IMR-90 (cell line): ENCODE data around the gene NFIA. TPM values are rescaled to one million over a fixed set of nuclear protein-coding genes. Genes with fewer than 3 reads are reported as not detected.
A peak's percentile ranks its signal among the peaks of the same experiment; 100 is the strongest.

ENCODE experiments used
- ATAC-seq: fragments of 200-7000 bp; cut with Tn5 transposase; 2 replicates; pipeline ENCODE4 v1.9.1; 2020; ENCODE audit warnings: low read depth, mild to moderate bottlenecking, moderate library complexity
- BruUV-seq: library from RNA; stranded (reverse); fragments of 400-500 nt; replicated peaks from 2 replicates; lab custom pipeline; 2021; lab: Mats Ljungman, UMichigan
- CTCF ChIA-PET: fragments of 300-600 bp; formaldehyde crosslinking; extraction: SDS; loops from one replicate; lab custom pipeline; 2021; ENCODE audit warnings: antibody characterized with exemption; lab: Yijun Ruan, JAX
- POLR2A ChIA-PET: fragments of 300-600 bp; sonication (Branson Sonifier 250); formaldehyde crosslinking; loops from one replicate; lab custom pipeline; 2022; ENCODE audit warnings: antibody characterized with exemption; ENCODE audit not compliant: unreplicated experiment; lab: Charles Lee
- DNase-seq: peaks from one replicate; pipeline ENCODE4 v3.0.0; 2013
- H2AFZ ChIP-seq: replicated peaks from 2 replicates; pipeline ENCODE3; 2013; ENCODE audit warnings: low read length, mild to moderate bottlenecking; ENCODE audit not compliant: poor library complexity
- H2AK5ac ChIP-seq: 2 replicates; pipeline ENCODE4 v1.6.1; 2013; ENCODE audit warnings: low read depth, low read length, inconsistent platforms
- H2AK9ac ChIP-seq: replicated peaks from 2 replicates; pipeline ENCODE3; 2013; ENCODE audit warnings: mild to moderate bottlenecking, low read depth, low read length, moderate library complexity; ENCODE audit not compliant: poor library complexity
- H2BK120ac ChIP-seq: 2 replicates; pipeline ENCODE4 v1.6.1; 2013; ENCODE audit warnings: low read depth, low read length, inconsistent platforms
- H2BK15ac ChIP-seq: 3 replicates; pipeline ENCODE4 v1.6.1; 2013; ENCODE audit warnings: low read depth, low read length, inconsistent platforms
- H2BK20ac ChIP-seq: 2 replicates; pipeline ENCODE4 v1.6.1; 2013; ENCODE audit warnings: low read depth, mild to moderate bottlenecking, inconsistent platforms, low read length, moderate library complexity
- H2BK5ac ChIP-seq: 2 replicates; pipeline ENCODE4 v1.6.1; 2013; ENCODE audit warnings: mild to moderate bottlenecking, low read depth, low read length, inconsistent platforms; ENCODE audit not compliant: poor library complexity, severe bottlenecking
- H3K14ac ChIP-seq: replicated peaks from 2 replicates; pipeline ENCODE4 v1.6.1; 2013; ENCODE audit warnings: low read depth, low read length, inconsistent platforms
- H3K18ac ChIP-seq: 2 replicates; pipeline ENCODE4 v1.6.1; 2013; ENCODE audit warnings: low read depth, low read length, control low read depth
- H3K23ac ChIP-seq: 2 replicates; pipeline ENCODE4 v1.6.1; 2013; ENCODE audit warnings: low read depth, low read length, inconsistent platforms
- H3K27ac ChIP-seq: 2 replicates; pipeline ENCODE4 v1.5.1; 2013; ENCODE audit warnings: mild to moderate bottlenecking, control low read depth, low read length; ENCODE audit not compliant: insufficient read depth
- H3K27me3 ChIP-seq: 2 replicates; pipeline ENCODE4 v1.6.1; 2013; ENCODE audit warnings: low read length; ENCODE audit not compliant: control insufficient read depth, insufficient read depth
- H3K36me3 ChIP-seq: 2 replicates; pipeline ENCODE4 v1.6.1; 2013; ENCODE audit warnings: low read length, mixed read lengths; ENCODE audit not compliant: control insufficient read depth, insufficient read depth
- H3K4ac ChIP-seq: 2 replicates; pipeline ENCODE4 v1.6.1; 2013; ENCODE audit warnings: low read depth, low read length, inconsistent platforms
- H3K4me1 ChIP-seq: 2 replicates; pipeline ENCODE4 v1.6.1; 2013; ENCODE audit warnings: low read length, mixed read lengths; ENCODE audit not compliant: control insufficient read depth, insufficient read depth
- H3K4me2 ChIP-seq: 2 replicates; pipeline ENCODE4 v1.6.1; 2013; ENCODE audit warnings: low read depth, mild to moderate bottlenecking, control low read depth, low read length, moderate library complexity
- H3K4me3 ChIP-seq: 2 replicates; pipeline ENCODE4 v1.5.1; 2013; ENCODE audit warnings: low read depth, mild to moderate bottlenecking, control low read depth, low read length, moderate library complexity; ENCODE audit not compliant: insufficient read depth
- H3K56ac ChIP-seq: 2 replicates; pipeline ENCODE4 v1.6.1; 2013; ENCODE audit warnings: low read length, inconsistent platforms; ENCODE audit not compliant: insufficient read depth; ENCODE audit errors: extremely low read depth
- H3K79me1 ChIP-seq, 2 experiments: 2 replicates each; pipeline ENCODE4 v1.6.1; 2013; ENCODE audit warnings: low read length in 2 of 2, inconsistent platforms in 1 of 2, low read depth in 1 of 2
- H3K9ac ChIP-seq: 2 replicates; pipeline ENCODE4 v1.6.1; 2013; ENCODE audit warnings: low read depth, low read length, control low read depth
- H3K9me1 ChIP-seq: 2 replicates; pipeline ENCODE4 v1.6.1; 2013; ENCODE audit warnings: low read length, inconsistent platforms; ENCODE audit not compliant: insufficient read depth
- H3K9me3 ChIP-seq: 2 replicates; pipeline ENCODE4 v1.6.1; 2013; ENCODE audit warnings: low read length; ENCODE audit not compliant: control insufficient read depth, insufficient read depth
- H4K20me1 ChIP-seq: 2 replicates; pipeline ENCODE4 v1.6.1; 2013; ENCODE audit warnings: low read length, inconsistent platforms; ENCODE audit not compliant: insufficient read depth
- H4K5ac ChIP-seq: 2 replicates; pipeline ENCODE4 v1.6.1; 2013; ENCODE audit warnings: mild to moderate bottlenecking, low read depth, low read length, control low read depth
- H4K8ac ChIP-seq, 2 experiments: 2 replicates each; pipeline ENCODE4 v1.6.1; 2013; ENCODE audit warnings: low read depth in 2 of 2, low read length in 2 of 2, control low read depth in 1 of 2, inconsistent platforms in 1 of 2
- H4K91ac ChIP-seq: 2 replicates; pipeline ENCODE4 v1.6.1; 2013; ENCODE audit warnings: low read depth, low read length, inconsistent platforms; ENCODE audit not compliant: insufficient read depth
- BHLHE40 ChIP-seq: fragments of 150-350 bp; IDR thresholded peaks from 2 replicates; pipeline ENCODE4 v1.6.1; 2016; ENCODE audit warnings: mild to moderate bottlenecking, low read depth, low read length
- CEBPB ChIP-seq: IDR thresholded peaks from 2 replicates; pipeline ENCODE4 v1.6.1; 2012; ENCODE audit warnings: low read depth, low read length, improper control_type of control experiment
- CHD1 ChIP-seq: IDR thresholded peaks from 2 replicates; pipeline ENCODE4 v1.6.1; 2012; ENCODE audit warnings: low read depth, low read length, improper control_type of control experiment
- FOS ChIP-seq: fragments of 150-350 bp; IDR thresholded peaks from 2 replicates; pipeline ENCODE4 v1.6.1; 2016; ENCODE audit warnings: low read depth, low read length
- MAFK ChIP-seq: IDR thresholded peaks from 2 replicates; pipeline ENCODE4 v1.6.1; 2012; ENCODE audit warnings: low read depth, low read length, improper control_type of control experiment
- MAZ ChIP-seq: IDR thresholded peaks from 2 replicates; pipeline ENCODE4 v1.6.1; 2012; ENCODE audit warnings: low read depth, mild to moderate bottlenecking, low read length, improper control_type of control experiment, moderate library complexity, borderline replicate concordance
- MXI1 ChIP-seq: IDR thresholded peaks from 2 replicates; pipeline ENCODE4 v1.6.1; 2012; ENCODE audit warnings: low read depth, mild to moderate bottlenecking, low read length, moderate library complexity, borderline replicate concordance
- NFE2L2 ChIP-seq: fragments of 150-350 bp; IDR thresholded peaks from 2 replicates; pipeline ENCODE4 v1.6.1; 2016; ENCODE audit warnings: low read depth, mild to moderate bottlenecking, low read length
- POLR2A ChIP-seq: IDR thresholded peaks from 2 replicates; pipeline ENCODE4 v1.6.1; 2012; ENCODE audit warnings: mild to moderate bottlenecking, low read depth, low read length
- RAD21 ChIP-seq: IDR thresholded peaks from 2 replicates; pipeline ENCODE4 v1.6.1; 2012; ENCODE audit warnings: low read length, improper control_type of control experiment
- RCOR1 ChIP-seq: IDR thresholded peaks from 2 replicates; pipeline ENCODE4 v1.6.1; 2012; ENCODE audit warnings: mild to moderate bottlenecking, low read length, improper control_type of control experiment; ENCODE audit not compliant: insufficient replicate concordance
- RFX5 ChIP-seq: IDR thresholded peaks from 2 replicates; pipeline ENCODE4 v1.8.0; 2012; ENCODE audit warnings: low read depth, mild to moderate bottlenecking, low read length, moderate library complexity
- SMC3 ChIP-seq: fragments of 150-350 bp; IDR thresholded peaks from 2 replicates; pipeline ENCODE4 v1.6.1; 2016; ENCODE audit warnings: low read depth, mild to moderate bottlenecking, antibody characterized with exemption, low read length, moderate library complexity
- WGBS, 2 experiments: methylation state at CpG; one replicate each; pipeline versions ENCODE4 v1.1.5 to v1.1.7; 2013; ENCODE audit warnings: missing lambda C conversion rate in 2 of 2; ENCODE audit not compliant: insufficient read length in 1 of 2; ENCODE audit errors: extremely low coverage in 2 of 2; 5-methylcytosine and 5-hydroxymethylcytosine counted together
- dilution Hi-C: fragments of 300-500 bp; cut with HindIII; formaldehyde crosslinking; loops from one replicate; pipeline ENCODE4 v1.14.3; 2018; ENCODE audit warnings: low sequenced_read_pairs; ENCODE audit not compliant: unreplicated experiment
- in situ Hi-C: fragments of 300-500 bp; cut with MboI; formaldehyde crosslinking; loops from 3 replicates; pipeline ENCODE4 v1.14.3; 2019; ENCODE audit warnings: low sequenced_read_pairs, inconsistent platforms, mixed read lengths
- intact Hi-C: fragments of 100-400 bp; cut with micrococcal nuclease; formaldehyde crosslinking; loops from 2 replicates; pipeline ENCODE4 v1.10.0; 2022
- polyA plus RNA-seq, 3 experiments: library from polyadenylated mRNA; depleted of rRNA; stranded (reverse); fragments of >200 nt; gene quantifications; 2 replicates each; pipeline ENCODE4 v1.2.3, GENCODE V29; 2012; ENCODE audit warnings: low replicate concordance in 1 of 3
- total RNA-seq: library from RNA; depleted of rRNA; stranded (reverse); fragments of >200 nt; gene quantifications from 2 replicates; pipeline ENCODE4 v1.2.3, GENCODE V29; 2012
- TF ChIP-seq, protein P1 (sequence below): fragments of 150-350 bp; IDR thresholded peaks from 2 replicates; pipeline ENCODE4 v1.6.1; 2016; ENCODE audit warnings: low read depth, mild to moderate bottlenecking, low read length, moderate library complexity, borderline replicate concordance
- TF ChIP-seq, protein P2 (sequence below): conservative IDR thresholded peaks from 2 replicates; pipeline ENCODE4 v1.5.1; 2012; ENCODE audit warnings: mild to moderate bottlenecking, low read depth, low read length, improper control_type of control experiment
- TF ChIP-seq, protein P3 (sequence below): fragments of 150-350 bp; IDR thresholded peaks from 2 replicates; pipeline ENCODE4 v1.6.1; 2017; ENCODE audit warnings: mild to moderate bottlenecking, antibody characterized with exemption, low read length, low read depth

NFIA gene
- total and polyA plus RNA-seq, 2 of the 4 experiments (the other 2 are of a cell fraction), result 1.6 to 2.2 TPM

DNA sequence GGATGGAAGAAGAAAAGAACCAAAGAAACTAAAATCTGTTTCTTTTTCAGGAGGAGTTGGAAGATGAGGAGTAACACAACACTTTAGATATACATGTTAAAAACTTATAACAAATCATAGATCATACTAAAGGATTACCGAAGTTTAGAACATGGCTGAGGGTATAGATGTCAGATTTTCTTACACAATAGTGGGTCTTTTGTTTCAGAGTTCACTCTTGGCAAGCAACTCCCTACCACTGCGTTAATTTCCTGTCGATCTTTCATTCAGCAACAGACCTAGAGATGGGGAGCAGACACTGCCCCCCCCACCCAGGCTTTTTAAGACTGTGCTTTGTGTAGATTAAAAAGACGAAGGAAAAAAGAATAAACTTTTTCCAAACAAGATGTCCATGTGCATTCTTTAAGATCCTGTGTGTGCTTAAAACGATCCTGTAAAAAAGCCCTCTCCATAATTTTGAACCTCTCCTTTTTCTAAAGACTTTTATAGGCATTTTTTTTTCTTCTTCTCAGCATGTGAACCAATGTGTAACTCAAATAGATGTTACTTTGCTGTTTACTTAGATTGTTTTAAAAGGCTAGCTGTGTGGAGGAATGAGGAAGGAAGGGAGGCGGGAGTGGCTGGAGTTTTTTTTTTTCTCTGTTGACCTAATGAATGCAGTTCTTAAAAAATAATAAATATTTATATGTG is 50.4 kb downstream of the NFIA start:
- TF ChIP-seq RFX5 (no peak), CHD1 (no peak), BHLHE40 (no peak), MAFK (no peak), NFE2L2 (no peak), SMC3 (no peak), POLR2A (no peak), MXI1 (no peak), MAZ (no peak), RCOR1 (no peak), RAD21 (no peak), FOS (no peak), CEBPB (no peak)
- TF ChIP-seq, protein P1, sequence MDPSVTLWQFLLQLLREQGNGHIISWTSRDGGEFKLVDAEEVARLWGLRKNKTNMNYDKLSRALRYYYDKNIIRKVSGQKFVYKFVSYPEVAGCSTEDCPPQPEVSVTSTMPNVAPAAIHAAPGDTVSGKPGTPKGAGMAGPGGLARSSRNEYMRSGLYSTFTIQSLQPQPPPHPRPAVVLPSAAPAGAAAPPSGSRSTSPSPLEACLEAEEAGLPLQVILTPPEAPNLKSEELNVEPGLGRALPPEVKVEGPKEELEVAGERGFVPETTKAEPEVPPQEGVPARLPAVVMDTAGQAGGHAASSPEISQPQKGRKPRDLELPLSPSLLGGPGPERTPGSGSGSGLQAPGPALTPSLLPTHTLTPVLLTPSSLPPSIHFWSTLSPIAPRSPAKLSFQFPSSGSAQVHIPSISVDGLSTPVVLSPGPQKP, result no peak
- TF ChIP-seq, protein P2, sequence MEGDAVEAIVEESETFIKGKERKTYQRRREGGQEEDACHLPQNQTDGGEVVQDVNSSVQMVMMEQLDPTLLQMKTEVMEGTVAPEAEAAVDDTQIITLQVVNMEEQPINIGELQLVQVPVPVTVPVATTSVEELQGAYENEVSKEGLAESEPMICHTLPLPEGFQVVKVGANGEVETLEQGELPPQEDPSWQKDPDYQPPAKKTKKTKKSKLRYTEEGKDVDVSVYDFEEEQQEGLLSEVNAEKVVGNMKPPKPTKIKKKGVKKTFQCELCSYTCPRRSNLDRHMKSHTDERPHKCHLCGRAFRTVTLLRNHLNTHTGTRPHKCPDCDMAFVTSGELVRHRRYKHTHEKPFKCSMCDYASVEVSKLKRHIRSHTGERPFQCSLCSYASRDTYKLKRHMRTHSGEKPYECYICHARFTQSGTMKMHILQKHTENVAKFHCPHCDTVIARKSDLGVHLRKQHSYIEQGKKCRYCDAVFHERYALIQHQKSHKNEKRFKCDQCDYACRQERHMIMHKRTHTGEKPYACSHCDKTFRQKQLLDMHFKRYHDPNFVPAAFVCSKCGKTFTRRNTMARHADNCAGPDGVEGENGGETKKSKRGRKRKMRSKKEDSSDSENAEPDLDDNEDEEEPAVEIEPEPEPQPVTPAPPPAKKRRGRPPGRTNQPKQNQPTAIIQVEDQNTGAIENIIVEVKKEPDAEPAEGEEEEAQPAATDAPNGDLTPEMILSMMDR, result no peak
- TF ChIP-seq, protein P3, sequence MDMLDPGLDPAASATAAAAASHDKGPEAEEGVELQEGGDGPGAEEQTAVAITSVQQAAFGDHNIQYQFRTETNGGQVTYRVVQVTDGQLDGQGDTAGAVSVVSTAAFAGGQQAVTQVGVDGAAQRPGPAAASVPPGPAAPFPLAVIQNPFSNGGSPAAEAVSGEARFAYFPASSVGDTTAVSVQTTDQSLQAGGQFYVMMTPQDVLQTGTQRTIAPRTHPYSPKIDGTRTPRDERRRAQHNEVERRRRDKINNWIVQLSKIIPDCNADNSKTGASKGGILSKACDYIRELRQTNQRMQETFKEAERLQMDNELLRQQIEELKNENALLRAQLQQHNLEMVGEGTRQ, result no peak
- Histone ChIP-seq H3K23ac (no peak overlapping the region), H2AFZ (no peak overlapping the region), H3K4me1 (no peaks in the 10 kb centered on the region; the same call in 1 of the 2 replicates), H3K18ac (no peak overlapping the region), H2BK15ac (no peak overlapping the region), H3K27me3 (no peaks in the 10 kb centered on the region), H3K9ac (no peak overlapping the region; the same call in 1 of the 2 replicates), H3K36me3 (no peaks in the 10 kb centered on the region), H3K56ac (no peak overlapping the region), H3K9me3 (no peaks in the 10 kb centered on the region), H2BK120ac (no peak overlapping the region), H3K14ac (no peak overlapping the region), H2BK20ac (no peak overlapping the region), H3K4ac (no peak overlapping the region), H3K9me1 (no peaks in the 10 kb centered on the region), H2BK5ac (no peak overlapping the region), H3K79me1 (no peaks in the 10 kb centered on the region), H2AK5ac (no peak overlapping the region), H4K20me1 (no peaks in the 10 kb centered on the region), H4K5ac (no peak overlapping the region), H4K8ac (no peak overlapping the region), H3K4me2 (peak overlapping the region; percentile 63), H2AK9ac (no peak overlapping the region), H3K27ac (peak overlapping the region; percentile 37; the same call in 1 of the 2 replicates), H3K4me3 (no peak overlapping the region), H4K91ac (no peak overlapping the region)
- in situ Hi-C loops, result no loop called here
- ChIA-PET POLR2A (interaction anchor here (0.7 kb wide), 1 partner anchor 40 kb away, joined by 3 read pairs; no protein-coding TSS in a partner anchor), CTCF (no interaction called here)
- no CpG with 5 or more reads among the region's 6 CpGs for WGBS, 2 experiments
- intact Hi-C loops, result no loop called here
- DNase-seq (no peak), ATAC-seq (peak; percentile 14)
- no TSS peak for BruUV-seq
- dilution Hi-C loops, result no loop called here
